NOMO-1 treated with DMSO at 0.1 percent for 48 hours (cell line): Measurements from ENCODE around the gene SERPINA9.

Experiments used
- DNase-seq: peaks from one replicate; lab custom pipeline; 2025; ENCODE audit not compliant: unreplicated experiment; lab: John Stamatoyannopoulos, UW

The SERPINA9 gene

GRCh38 chr14:94464290-94464689 is 11.7 kb downstream of the SERPINA9 start:
- no peak for DNase-seq

- DNase-seq = no peak
Measured at GRCh38 chr14:94462763-94463572, 13.0 kb downstream of the SERPINA9 start.

GRCh38 chr14:94462219-94462551 is 13.8 kb downstream of the SERPINA9 start:
- no peak for DNase-seq

- no peak for DNase-seq
Measured at GRCh38 chr14:94461526-94462218, 14.3 kb downstream of the SERPINA9 start.

- DNase-seq = no peak
Measured at GRCh38 chr14:94460631-94461416, 15.2 kb downstream of the SERPINA9 start.

GRCh38 chr14:94458558-94459205 is 17.3 kb downstream of the SERPINA9 start:
- no peak for DNase-seq

GRCh38 chr14:94458096-94458495 is 17.9 kb downstream of the SERPINA9 start:
- DNase-seq = no peak

GRCh38 chr14:94455928-94456327 is 20.1 kb downstream of the SERPINA9 start:
- DNase-seq = no peak

- no peak for DNase-seq
Measured at GRCh38 chr14:94451826-94452225, 24.2 kb downstream of the SERPINA9 start.

- DNase-seq = no peak
Measured at GRCh38 chr14:94451091-94451771, 24.8 kb downstream of the SERPINA9 start.

- DNase-seq = no peak
Measured at GRCh38 chr14:94450722-94451090, 25.3 kb downstream of the SERPINA9 start.

GRCh38 chr14:94449930-94450329 is 26.1 kb downstream of the SERPINA9 start:
- DNase-seq = no peak

- DNase-seq = no peak
Measured at GRCh38 chr14:94448071-94448808, 27.8 kb downstream of the SERPINA9 start.

- DNase-seq = no peak
Measured at GRCh38 chr14:94447206-94447605, 28.8 kb downstream of the SERPINA9 start.

- no peak for DNase-seq
Measured at GRCh38 chr14:94446126-94446525, 29.9 kb downstream of the SERPINA9 start.

GRCh38 chr14:94445003-94445402 is 31.0 kb downstream of the SERPINA9 start:
- DNase-seq = no peak

- no peak for DNase-seq
Measured at GRCh38 chr14:94441531-94442205, 34.3 kb downstream of the SERPINA9 start.

- DNase-seq = no peak
Measured at GRCh38 chr14:94441130-94441529, 34.9 kb downstream of the SERPINA9 start.

GRCh38 chr14:94439453-94440057 is 36.4 kb downstream of the SERPINA9 start:
- DNase-seq = no peak
